SK-N-SH treated with all-trans-retinoic acid at 6 μM for 48 hours (cell line): ENCODE results near the gene COMT.

Experiments used
- ATAC-seq: fragments of 200-7000 bp; cut with Tn5 transposase; 3 replicates; pipeline ENCODE4 v1.9.1; 2020; ENCODE audit warnings: mild to moderate bottlenecking, moderate library complexity
- ARNTL ChIP-seq: fragments of 450-650 bp; formaldehyde crosslinking; IDR thresholded peaks from 2 replicates; pipeline ENCODE4 v1.5.0; 2020; ENCODE audit warnings: low read depth, mild to moderate bottlenecking, moderate library complexity, borderline replicate concordance
- CREB5 ChIP-seq: fragments of 250-450 bp; sonication (Bioruptor Pico); IDR thresholded peaks from 2 replicates; pipeline ENCODE4 v1.5.1; 2020; ENCODE audit warnings: low read depth, mild to moderate bottlenecking, moderate library complexity
- CSDC2 ChIP-seq: fragments of 250-450 bp; sonication (Bioruptor Pico); IDR thresholded peaks from 2 replicates; pipeline ENCODE4 v1.5.0; 2020; ENCODE audit warnings: mild to moderate bottlenecking, moderate library complexity
- ESRRG ChIP-seq: fragments of 250-450 bp; sonication (Bioruptor Pico); IDR thresholded peaks from 2 replicates; pipeline ENCODE4 v1.6.1; 2021; ENCODE audit warnings: mild to moderate bottlenecking
- GLIS3 ChIP-seq: fragments of 250-450 bp; sonication (Bioruptor Pico); IDR thresholded peaks from 2 replicates; pipeline ENCODE4 v1.5.0; 2020; ENCODE audit warnings: mild to moderate bottlenecking, moderate library complexity
- OSR1 ChIP-seq: fragments of 250-450 bp; sonication (Bioruptor Pico); IDR thresholded peaks from 2 replicates; pipeline ENCODE4 v1.8.0; 2022; ENCODE audit warnings: moderate library complexity, mild to moderate bottlenecking, inconsistent platforms
- RARB ChIP-seq: fragments of 250-450 bp; sonication (Bioruptor Pico); IDR thresholded peaks from 2 replicates; pipeline ENCODE4 v1.8.0; 2021; ENCODE audit warnings: mild to moderate bottlenecking, moderate library complexity
- SNAI2 ChIP-seq: fragments of 250-450 bp; sonication (Bioruptor Pico); IDR thresholded peaks from 2 replicates; pipeline ENCODE4 v1.5.0; 2020; ENCODE audit warnings: mild to moderate bottlenecking, moderate library complexity
- TCF4 ChIP-seq: fragments of 250-450 bp; sonication (Bioruptor Pico); IDR thresholded peaks from 2 replicates; pipeline ENCODE4 v1.8.0; 2021; ENCODE audit warnings: mild to moderate bottlenecking, moderate library complexity, borderline replicate concordance
- TOX ChIP-seq: fragments of 250-450 bp; sonication (Bioruptor Pico); IDR thresholded peaks from 2 replicates; pipeline ENCODE4 v1.8.0; 2021; ENCODE audit warnings: mild to moderate bottlenecking, moderate library complexity, borderline replicate concordance
- ZC3H10 ChIP-seq: fragments of 250-450 bp; sonication (Bioruptor Pico); IDR thresholded peaks from 2 replicates; pipeline ENCODE4 v1.5.1; 2021; ENCODE audit warnings: mild to moderate bottlenecking, moderate library complexity
- ZFP3 ChIP-seq: fragments of 250-450 bp; sonication (Bioruptor Pico); IDR thresholded peaks from 2 replicates; pipeline ENCODE4 v1.5.0; 2020; ENCODE audit warnings: mild to moderate bottlenecking, moderate library complexity
- ZNF565 ChIP-seq: fragments of 450-650 bp; formaldehyde crosslinking; conservative IDR thresholded peaks from 2 replicates; pipeline ENCODE4 v1.5.0; 2020; ENCODE audit warnings: low read depth, mild to moderate bottlenecking, moderate library complexity
- TF ChIP-seq, protein P1 (sequence below): fragments of 250-450 bp; sonication (Bioruptor Pico); IDR thresholded peaks from 2 replicates; pipeline ENCODE4 v1.5.0; 2020; ENCODE audit warnings: mild to moderate bottlenecking, moderate library complexity
- TF ChIP-seq, protein P2 (sequence below): fragments of 250-450 bp; sonication (Bioruptor Pico); IDR thresholded peaks from 2 replicates; pipeline ENCODE4 v1.5.1; 2021; ENCODE audit warnings: mild to moderate bottlenecking, moderate library complexity
- TF ChIP-seq, protein P3 (sequence below): fragments of 250-450 bp; sonication (Bioruptor Pico); IDR thresholded peaks from 2 replicates; pipeline ENCODE4 v1.8.0; 2021; ENCODE audit warnings: low read depth, mild to moderate bottlenecking, moderate library complexity, borderline replicate concordance

COMT gene

GRCh38 chr22:19930551-19931486 is 10.8 kb upstream of the COMT start:
- TF ChIP-seq ARNTL (CRISPR knock-in tag) (no peak), ESRRG (CRISPR knock-in tag) (no peak), ZFP3 (CRISPR knock-in tag) (no peak)
- TF ChIP-seq, protein P1, sequence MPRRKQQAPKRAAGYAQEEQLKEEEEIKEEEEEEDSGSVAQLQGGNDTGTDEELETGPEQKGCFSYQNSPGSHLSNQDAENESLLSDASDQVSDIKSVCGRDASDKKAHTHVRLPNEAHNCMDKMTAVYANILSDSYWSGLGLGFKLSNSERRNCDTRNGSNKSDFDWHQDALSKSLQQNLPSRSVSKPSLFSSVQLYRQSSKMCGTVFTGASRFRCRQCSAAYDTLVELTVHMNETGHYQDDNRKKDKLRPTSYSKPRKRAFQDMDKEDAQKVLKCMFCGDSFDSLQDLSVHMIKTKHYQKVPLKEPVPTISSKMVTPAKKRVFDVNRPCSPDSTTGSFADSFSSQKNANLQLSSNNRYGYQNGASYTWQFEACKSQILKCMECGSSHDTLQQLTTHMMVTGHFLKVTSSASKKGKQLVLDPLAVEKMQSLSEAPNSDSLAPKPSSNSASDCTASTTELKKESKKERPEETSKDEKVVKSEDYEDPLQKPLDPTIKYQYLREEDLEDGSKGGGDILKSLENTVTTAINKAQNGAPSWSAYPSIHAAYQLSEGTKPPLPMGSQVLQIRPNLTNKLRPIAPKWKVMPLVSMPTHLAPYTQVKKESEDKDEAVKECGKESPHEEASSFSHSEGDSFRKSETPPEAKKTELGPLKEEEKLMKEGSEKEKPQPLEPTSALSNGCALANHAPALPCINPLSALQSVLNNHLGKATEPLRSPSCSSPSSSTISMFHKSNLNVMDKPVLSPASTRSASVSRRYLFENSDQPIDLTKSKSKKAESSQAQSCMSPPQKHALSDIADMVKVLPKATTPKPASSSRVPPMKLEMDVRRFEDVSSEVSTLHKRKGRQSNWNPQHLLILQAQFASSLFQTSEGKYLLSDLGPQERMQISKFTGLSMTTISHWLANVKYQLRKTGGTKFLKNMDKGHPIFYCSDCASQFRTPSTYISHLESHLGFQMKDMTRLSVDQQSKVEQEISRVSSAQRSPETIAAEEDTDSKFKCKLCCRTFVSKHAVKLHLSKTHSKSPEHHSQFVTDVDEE, result no peak
- ATAC-seq, result no peak

- TF ChIP-seq ZFP3 (CRISPR knock-in tag), result no peak
- no peak for TF ChIP-seq GLIS3 (CRISPR knock-in tag)
- no peak for TF ChIP-seq TOX (CRISPR knock-in tag)
- TF ChIP-seq, all 23 proteins: peak for 0
- no peak for ATAC-seq
These were observed 10.1 kb upstream of the COMT start for GRCh38 chr22:19931514-19931913.

DNA sequence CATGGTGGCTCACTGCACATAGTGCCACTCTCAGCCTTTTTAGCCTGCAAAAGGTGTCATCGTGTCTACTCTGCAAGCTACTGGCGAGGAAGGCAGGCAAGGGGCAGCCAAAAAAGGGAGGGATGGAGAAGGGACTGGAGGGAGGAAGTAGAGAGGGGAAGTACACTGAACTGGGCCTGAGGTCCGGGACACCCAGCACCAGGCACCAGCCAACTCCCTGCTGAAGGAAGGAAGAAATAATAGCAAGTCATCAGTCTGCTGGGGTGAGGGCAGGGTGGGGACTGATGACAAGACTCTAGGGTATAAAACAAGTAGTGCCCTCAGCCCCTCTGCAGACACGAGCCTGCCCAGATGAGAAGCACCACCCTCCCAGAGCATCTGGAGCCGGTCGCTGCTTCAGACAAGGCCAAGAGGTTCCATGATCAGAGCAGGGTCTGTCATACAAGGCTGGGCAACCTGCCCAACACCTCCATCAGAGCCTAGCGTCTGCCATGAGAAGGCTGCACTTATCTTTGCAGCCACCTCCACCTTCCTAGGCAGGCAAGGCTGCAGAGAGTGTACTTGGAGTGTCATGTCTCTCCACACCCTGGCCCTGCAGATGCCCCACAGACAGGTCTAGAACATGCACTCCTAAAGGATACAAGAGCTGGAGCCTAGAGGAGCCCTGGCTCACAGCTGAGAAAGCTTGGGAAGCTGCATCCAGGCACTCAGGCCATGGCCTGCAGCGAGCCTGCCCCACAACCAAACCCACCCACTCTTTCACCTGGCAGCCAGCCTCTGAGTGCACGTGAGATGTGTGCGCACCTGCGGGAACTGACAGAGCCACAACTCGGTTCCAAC is 9.0 kb upstream of the COMT start:
- no peak; the same call in 2 of the 3 replicates for ATAC-seq
- TF ChIP-seq TCF4 (CRISPR knock-in tag), result no peak
- no peak for TF ChIP-seq CREB5 (CRISPR knock-in tag)
- TF ChIP-seq RARB (CRISPR knock-in tag), result no peak
- no peak for TF ChIP-seq TOX (CRISPR knock-in tag)
- no peak for TF ChIP-seq ZC3H10 (CRISPR knock-in tag)
- TF ChIP-seq CSDC2, result no peak
- TF ChIP-seq, protein P2, sequence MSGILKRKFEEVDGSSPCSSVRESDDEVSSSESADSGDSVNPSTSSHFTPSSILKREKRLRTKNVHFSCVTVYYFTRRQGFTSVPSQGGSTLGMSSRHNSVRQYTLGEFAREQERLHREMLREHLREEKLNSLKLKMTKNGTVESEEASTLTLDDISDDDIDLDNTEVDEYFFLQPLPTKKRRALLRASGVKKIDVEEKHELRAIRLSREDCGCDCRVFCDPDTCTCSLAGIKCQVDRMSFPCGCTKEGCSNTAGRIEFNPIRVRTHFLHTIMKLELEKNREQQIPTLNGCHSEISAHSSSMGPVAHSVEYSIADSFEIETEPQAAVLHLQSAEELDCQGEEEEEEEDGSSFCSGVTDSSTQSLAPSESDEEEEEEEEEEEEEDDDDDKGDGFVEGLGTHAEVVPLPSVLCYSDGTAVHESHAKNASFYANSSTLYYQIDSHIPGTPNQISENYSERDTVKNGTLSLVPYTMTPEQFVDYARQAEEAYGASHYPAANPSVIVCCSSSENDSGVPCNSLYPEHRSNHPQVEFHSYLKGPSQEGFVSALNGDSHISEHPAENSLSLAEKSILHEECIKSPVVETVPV, result no peak
- TF ChIP-seq, protein P3, sequence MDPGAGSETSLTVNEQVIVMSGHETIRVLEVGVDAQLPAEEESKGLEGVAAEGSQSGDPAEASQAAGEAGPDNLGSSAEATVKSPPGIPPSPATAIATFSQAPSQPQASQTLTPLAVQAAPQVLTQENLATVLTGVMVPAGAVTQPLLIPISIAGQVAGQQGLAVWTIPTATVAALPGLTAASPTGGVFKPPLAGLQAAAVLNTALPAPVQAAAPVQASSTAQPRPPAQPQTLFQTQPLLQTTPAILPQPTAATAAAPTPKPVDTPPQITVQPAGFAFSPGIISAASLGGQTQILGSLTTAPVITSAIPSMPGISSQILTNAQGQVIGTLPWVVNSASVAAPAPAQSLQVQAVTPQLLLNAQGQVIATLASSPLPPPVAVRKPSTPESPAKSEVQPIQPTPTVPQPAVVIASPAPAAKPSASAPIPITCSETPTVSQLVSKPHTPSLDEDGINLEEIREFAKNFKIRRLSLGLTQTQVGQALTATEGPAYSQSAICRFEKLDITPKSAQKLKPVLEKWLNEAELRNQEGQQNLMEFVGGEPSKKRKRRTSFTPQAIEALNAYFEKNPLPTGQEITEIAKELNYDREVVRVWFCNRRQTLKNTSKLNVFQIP, result no peak
- TF ChIP-seq, protein P1, result no peak
- TF ChIP-seq GLIS3 (CRISPR knock-in tag), result no peak
- no peak for TF ChIP-seq OSR1 (CRISPR knock-in tag)
- TF ChIP-seq ZNF565 (CRISPR knock-in tag), result no peak
- TF ChIP-seq SNAI2 (CRISPR knock-in tag), result no peak
- TF ChIP-seq ZFP3 (CRISPR knock-in tag), result no peak
